OCI-LY1 (cell line): ENCODE data around the gene CHCHD6.
A peak's percentile ranks its signal among the peaks of the same experiment; 100 is the strongest.

ENCODE experiments used
- H2AFZ ChIP-seq: fragments of 200-600 bp; sonication (generic), shearing (Covaris generic); 2 replicates; pipeline ENCODE4 v1.6.0; 2014; ENCODE audit warnings: antibody characterized with exemption, mild to moderate bottlenecking, low read length
- H3F3A ChIP-seq: fragments of 200-600 bp; sonication (generic), shearing (Covaris generic); 2 replicates; pipeline ENCODE4 v1.6.0; 2014; ENCODE audit warnings: mild to moderate bottlenecking, antibody characterized with exemption, low read length, moderate library complexity; ENCODE audit not compliant: insufficient read depth
- H3K27ac ChIP-seq: fragments of 200-600 bp; sonication (generic); 2 replicates; pipeline ENCODE4 v1.5.1; 2014; ENCODE audit warnings: low read length, mixed run types, mild to moderate bottlenecking, low read depth; ENCODE audit not compliant: poor library complexity, severe bottlenecking
- H3K27me3 ChIP-seq: fragments of 200-600 bp; sonication (generic); 2 replicates; pipeline ENCODE4 v1.6.0; 2014; ENCODE audit warnings: antibody characterized with exemption, mild to moderate bottlenecking, low read length, moderate library complexity; ENCODE audit not compliant: insufficient read depth
- H3K36me3 ChIP-seq: fragments of 200-600 bp; sonication (generic); 2 replicates; pipeline ENCODE4 v1.6.1; 2014; ENCODE audit warnings: mild to moderate bottlenecking, antibody characterized with exemption, low read length, moderate library complexity, mixed read lengths; ENCODE audit not compliant: insufficient read depth
- H3K4me1 ChIP-seq: fragments of 200-600 bp; sonication (generic); 2 replicates; pipeline ENCODE4 v1.5.1; 2014; ENCODE audit warnings: mild to moderate bottlenecking, low read length, moderate library complexity; ENCODE audit not compliant: insufficient read depth, severe bottlenecking
- H3K4me2 ChIP-seq: fragments of 200-600 bp; sonication (generic), shearing (Covaris generic); 2 replicates; pipeline ENCODE4 v1.6.1; 2014; ENCODE audit warnings: low read length
- H3K4me3 ChIP-seq: fragments of 200-600 bp; sonication (generic); 2 replicates; pipeline ENCODE4 v1.5.1; 2014; ENCODE audit warnings: low read length, low read depth, mild to moderate bottlenecking, mixed read lengths; ENCODE audit not compliant: poor library complexity, severe bottlenecking
- H3K79me2 ChIP-seq: fragments of 200-600 bp; shearing (Covaris generic); 2 replicates; pipeline ENCODE4 v1.6.1; 2016; ENCODE audit warnings: mixed run types, low read length, mixed read lengths; ENCODE audit not compliant: insufficient read depth
- H3K9ac ChIP-seq: fragments of 200-600 bp; sonication (generic), shearing (Covaris generic); 2 replicates; pipeline ENCODE4 v1.6.1; 2014; ENCODE audit warnings: mild to moderate bottlenecking, low read length, mixed read lengths
- H3K9me2 ChIP-seq: fragments of 200-600 bp; sonication (generic), shearing (Covaris generic); 2 replicates; pipeline ENCODE4 v1.6.1; 2014; ENCODE audit warnings: low read depth, mild to moderate bottlenecking, low read length, mixed read lengths
- H3K9me3 ChIP-seq: fragments of 200-600 bp; shearing (Covaris generic); 2 replicates; pipeline ENCODE4 v1.6.1; 2014; ENCODE audit warnings: low read length, mixed read lengths
- H4K20me1 ChIP-seq: fragments of 200-600 bp; sonication (generic), shearing (Covaris generic); 2 replicates; pipeline ENCODE4 v1.6.0; 2016; ENCODE audit warnings: mild to moderate bottlenecking, low read length; ENCODE audit not compliant: insufficient read depth
- CTCF ChIP-seq: fragments of 200-600 bp; sonication (generic), shearing (Covaris generic); IDR thresholded peaks from 2 replicates; pipeline ENCODE4 v1.5.1; 2017; ENCODE audit warnings: mild to moderate bottlenecking, antibody characterized with exemption, low read length, moderate library complexity, mixed read lengths
- EZH2 ChIP-seq: fragments of 200-600 bp; sonication (generic), shearing (Covaris generic); IDR thresholded peaks from 2 replicates; pipeline ENCODE4 v1.8.0; 2017; ENCODE audit warnings: borderline replicate concordance, mixed run types, mild to moderate bottlenecking, antibody characterized with exemption, low read length, moderate library complexity, mixed read lengths

CHCHD6 gene

GRCh38 chr3:126696701-126697267, 7.3 kb upstream of the CHCHD6 start:
- TF ChIP-seq EZH2 (no peak), CTCF (no peak)

GRCh38 chr3:126699011-126699410, 5.0 kb upstream of the CHCHD6 start:
- H3K4me3 ChIP-seq: no peak overlapping the region
- H3K9ac ChIP-seq: no peak overlapping the region
- H3K9me3 ChIP-seq: no peaks in the 10 kb centered on the region; the same call in 1 of the 2 replicates
- H3F3A ChIP-seq: no peaks in the 10 kb centered on the region
- H3K36me3 ChIP-seq: no peaks in the 10 kb centered on the region
- H3K4me1 ChIP-seq: peaks cover 5% of the 10 kb centered on the region
- H2AFZ ChIP-seq: no peak overlapping the region
- H3K79me2 ChIP-seq: no peaks in the 10 kb centered on the region
- no peak overlapping the region for H3K27ac ChIP-seq
- no peaks in the 10 kb centered on the region; the same call in 1 of the 2 replicates for H3K27me3 ChIP-seq
- no peak for TF ChIP-seq EZH2
- TF ChIP-seq CTCF: no peak
- no peak overlapping the region for H3K4me2 ChIP-seq
- no peaks in the 10 kb centered on the region for H4K20me1 ChIP-seq
- H3K9me2 ChIP-seq: no peaks in the 10 kb centered on the region

More at GRCh38 chr3:126696701-126697267, 7.3 kb upstream of the CHCHD6 start:
- no peak overlapping the region for H3K27ac ChIP-seq
- H3F3A ChIP-seq: no peaks in the 10 kb centered on the region
- no peaks in the 10 kb centered on the region for H3K36me3 ChIP-seq
- no peaks in the 10 kb centered on the region; the same call in 1 of the 2 replicates for H3K9me3 ChIP-seq
- no peaks in the 10 kb centered on the region for H3K4me1 ChIP-seq
- no peak overlapping the region for H3K4me3 ChIP-seq
- no peak overlapping the region for H3K9ac ChIP-seq
- H4K20me1 ChIP-seq: no peaks in the 10 kb centered on the region
- no peaks in the 10 kb centered on the region for H3K9me2 ChIP-seq
- no peak overlapping the region for H2AFZ ChIP-seq
- no peaks in the 10 kb centered on the region for H3K79me2 ChIP-seq
- no peak overlapping the region for H3K4me2 ChIP-seq
- H3K27me3 ChIP-seq: no peaks in the 10 kb centered on the region; the same call in 1 of the 2 replicates

- H3K4me2 ChIP-seq: peak overlapping the region; percentile 78
- no peaks in the 10 kb centered on the region for H3F3A ChIP-seq
- H3K4me3 ChIP-seq: peak overlapping the region; percentile 76
- peaks cover 12% of the 10 kb centered on the region for H3K4me1 ChIP-seq
- H3K27ac ChIP-seq: no peak overlapping the region
- no peaks in the 10 kb centered on the region for H3K36me3 ChIP-seq
- TF ChIP-seq CTCF: no peak
- no peak for TF ChIP-seq EZH2
- no peaks in the 10 kb centered on the region; the same call in 1 of the 2 replicates for H3K9me3 ChIP-seq
- H3K79me2 ChIP-seq: no peaks in the 10 kb centered on the region
- no peak overlapping the region for H2AFZ ChIP-seq
- H3K9ac ChIP-seq: peak overlapping the region; percentile 65
- no peaks in the 10 kb centered on the region for H4K20me1 ChIP-seq
- H3K27me3 ChIP-seq: no peaks in the 10 kb centered on the region; the same call in 1 of the 2 replicates
- no peaks in the 10 kb centered on the region for H3K9me2 ChIP-seq
These were observed 614 bp downstream of the CHCHD6 start for GRCh38 chr3:126704494-126705214.
